Left lung (tissue), 10 donors: ENCODE measurements around the gene KIAA1614. TPM values are rescaled to one million over a fixed set of nuclear protein-coding genes. Genes with fewer than 3 reads are reported as not detected.
A peak's percentile ranks its signal among the peaks of the same experiment; 100 is the strongest.

Source experiments
- ATAC-seq: fragments of 200-7000 bp; cut with Tn5 transposase; one replicate; pipeline ENCODE4 v1.9.1; 2020; ENCODE audit warnings: moderate library complexity
- DNase-seq, 4 donors: peaks; one replicate each; pipeline ENCODE4 v3.0.0-alpha.2; 2013 to 2020
- H3K27ac ChIP-seq, 2 donors: fragments of 200-600 bp; sonication (generic) in 1 of 2; one replicate each; pipeline versions ENCODE4 v1.5.0 to v1.8.0; 2020 to 2021
- H3K27me3 ChIP-seq, 2 donors: fragments of 200-600 bp; sonication (generic) in 1 of 2; one replicate each; pipeline versions ENCODE4 v1.5.0 to v1.8.0; 2020 to 2021
- H3K36me3 ChIP-seq, 2 donors: fragments of 200-600 bp; sonication (generic) in 1 of 2; one replicate each; pipeline versions ENCODE4 v1.5.0 to v1.8.0; 2020 to 2021
- H3K4me1 ChIP-seq, 2 donors: fragments of 200-600 bp; one replicate each; pipeline ENCODE4 v1.8.0; 2021
- H3K4me3 ChIP-seq, 2 donors: fragments of 200-600 bp; sonication (generic) in 1 of 2; one replicate each; pipeline versions ENCODE4 v1.5.0 to v1.8.0; 2020 to 2021; ENCODE audit warnings: mild to moderate bottlenecking in 1 of 2
- H3K9me3 ChIP-seq, 2 donors: fragments of 200-600 bp; sonication (generic) in 1 of 2; one replicate each; pipeline versions ENCODE4 v1.5.0 to v1.8.0; 2020 to 2021
- intact Hi-C, 2 donors: fragments of 100-400 bp; cut with DNase I; formaldehyde crosslinking; loops; one replicate each; pipeline versions ENCODE4 v1.11.2 to v1.14.2; 2022
- polyA plus RNA-seq, 6 donors: library from polyadenylated mRNA; unstranded; fragments of 120-200 nt; gene quantifications; one replicate each; pipeline ENCODE4 v1.2.1, GENCODE V29; 2013; ENCODE audit not compliant: insufficient read length in 6 of 6
- total RNA-seq, 2 donors: library from RNA; stranded (reverse); fragmentation: NEBNext Ultra II Directional; extraction: Animal tissue kit (Norgen Biotek cat#: 25700); gene quantifications; one replicate each; pipeline ENCODE4 v1.2.1, GENCODE V29; 2021
- TF ChIP-seq, protein P1 (sequence below), 2 donors: fragments of 200-600 bp; sonication (generic) in 1 of 2; IDR thresholded peaks; one replicate each; pipeline versions ENCODE4 v1.5.0 to v1.8.0; 2021; ENCODE audit warnings: antibody characterized with exemption in 2 of 2
- donor health status: DM: no; HTN: yes; CAD: no.
- donor health status: DM: no; HTN: no; CAD: no.

The KIAA1614 gene
- total and polyA plus RNA-seq, 8 donors = 3.6 to 13.4 (median 9.7) TPM

DNA sequence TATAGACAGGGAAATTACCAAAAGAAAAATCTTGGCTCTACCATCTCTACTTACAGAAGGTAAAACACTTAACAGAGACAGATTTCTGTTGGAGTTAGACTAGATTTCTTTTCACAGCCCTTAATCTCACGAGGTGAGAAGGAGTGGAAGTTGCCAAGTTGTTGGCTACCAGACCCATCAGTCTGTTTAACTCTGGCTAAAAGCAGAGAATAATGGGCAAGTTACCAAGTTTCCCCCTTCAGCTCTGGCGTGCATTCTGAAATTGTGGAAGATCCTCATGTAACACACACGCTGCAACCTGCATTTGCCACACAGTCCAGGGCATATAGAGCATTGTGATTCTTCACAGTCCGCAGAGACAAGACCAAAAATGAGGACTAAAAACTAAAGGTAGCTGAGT is 60.7 kb downstream of the KIAA1614 start:
- Histone ChIP-seq H3K4me1 (peaks cover 0 to 49% of the 10 kb centered on the region in 2 donors), H3K9me3 (no peaks in the 10 kb centered on the region), H3K4me3 (no peak overlapping the region), H3K27ac (no peak overlapping the region), H3K36me3 (peaks cover 0 to 93% of the 10 kb centered on the region in 2 donors), H3K27me3 (no peaks in the 10 kb centered on the region)
- intact Hi-C loops = no loop called here
- DNase-seq (no peak), ATAC-seq (no peak)
- TF ChIP-seq, protein P1, sequence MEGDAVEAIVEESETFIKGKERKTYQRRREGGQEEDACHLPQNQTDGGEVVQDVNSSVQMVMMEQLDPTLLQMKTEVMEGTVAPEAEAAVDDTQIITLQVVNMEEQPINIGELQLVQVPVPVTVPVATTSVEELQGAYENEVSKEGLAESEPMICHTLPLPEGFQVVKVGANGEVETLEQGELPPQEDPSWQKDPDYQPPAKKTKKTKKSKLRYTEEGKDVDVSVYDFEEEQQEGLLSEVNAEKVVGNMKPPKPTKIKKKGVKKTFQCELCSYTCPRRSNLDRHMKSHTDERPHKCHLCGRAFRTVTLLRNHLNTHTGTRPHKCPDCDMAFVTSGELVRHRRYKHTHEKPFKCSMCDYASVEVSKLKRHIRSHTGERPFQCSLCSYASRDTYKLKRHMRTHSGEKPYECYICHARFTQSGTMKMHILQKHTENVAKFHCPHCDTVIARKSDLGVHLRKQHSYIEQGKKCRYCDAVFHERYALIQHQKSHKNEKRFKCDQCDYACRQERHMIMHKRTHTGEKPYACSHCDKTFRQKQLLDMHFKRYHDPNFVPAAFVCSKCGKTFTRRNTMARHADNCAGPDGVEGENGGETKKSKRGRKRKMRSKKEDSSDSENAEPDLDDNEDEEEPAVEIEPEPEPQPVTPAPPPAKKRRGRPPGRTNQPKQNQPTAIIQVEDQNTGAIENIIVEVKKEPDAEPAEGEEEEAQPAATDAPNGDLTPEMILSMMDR (IDR thresholded peaks at IDR 0.05) = no peak

DNA sequence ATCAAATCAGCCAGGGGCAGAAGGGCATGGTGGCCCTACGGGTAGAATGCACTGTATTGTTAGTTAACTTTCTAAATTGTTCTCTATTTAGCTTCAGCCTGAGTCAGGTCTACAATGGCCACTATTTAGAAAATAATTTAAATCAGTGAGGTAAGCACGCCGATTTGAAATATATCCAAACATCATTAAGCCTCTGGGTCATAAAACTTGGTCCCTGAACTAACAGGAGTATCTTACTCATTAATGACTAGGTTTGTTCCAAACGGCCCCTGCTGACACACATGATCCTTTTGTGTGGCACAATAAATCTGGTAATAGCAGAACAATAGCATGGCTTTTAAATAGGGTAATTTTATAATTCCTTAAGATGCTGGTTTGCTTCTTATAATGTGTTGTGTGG is 61.5 kb downstream of the KIAA1614 start:
- Histone ChIP-seq H3K36me3 (peaks cover 0 to 94% of the 10 kb centered on the region in 2 donors), H3K27ac (no peak overlapping the region), H3K27me3 (no peaks in the 10 kb centered on the region), H3K4me3 (no peak overlapping the region), H3K4me1 (peaks cover 0 to 46% of the 10 kb centered on the region in 2 donors), H3K9me3 (no peaks in the 10 kb centered on the region)
- ATAC-seq (no peak), DNase-seq (no peak)
- TF ChIP-seq, protein P1 (IDR thresholded peaks at IDR 0.05) = no peak
- intact Hi-C loops = no loop called here

DNA sequence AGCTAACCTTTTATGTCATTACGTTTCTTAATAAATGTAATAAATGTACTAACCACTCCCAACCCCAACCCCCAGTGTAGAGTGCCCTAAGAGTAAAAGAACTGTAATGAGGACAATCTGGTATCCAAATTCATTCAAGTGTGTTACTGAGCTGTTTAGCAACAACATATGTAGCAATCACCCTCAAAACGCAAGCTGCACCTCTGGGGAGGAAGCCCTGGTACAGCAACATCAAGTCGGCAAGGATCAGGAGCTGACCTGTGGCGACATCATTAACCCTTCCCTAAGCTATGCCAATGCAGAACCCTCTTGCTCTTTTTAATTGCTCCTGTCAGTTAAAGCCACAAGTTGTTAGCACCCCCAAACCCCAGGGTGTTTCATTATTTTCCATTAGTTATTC is 62.9 kb downstream of the KIAA1614 start:
- Histone ChIP-seq H3K36me3 (peaks cover 0 to 86% of the 10 kb centered on the region in 2 donors), H3K9me3 (no peaks in the 10 kb centered on the region), H3K4me1 (peaks cover 0 to 35% of the 10 kb centered on the region in 2 donors), H3K27ac (no peak overlapping the region), H3K27me3 (no peaks in the 10 kb centered on the region), H3K4me3 (no peak overlapping the region)
- TF ChIP-seq, protein P1 (IDR thresholded peaks at IDR 0.05) = no peak
- ATAC-seq = no peak
- no peak for DNase-seq
- intact Hi-C loops = no loop called here

DNA sequence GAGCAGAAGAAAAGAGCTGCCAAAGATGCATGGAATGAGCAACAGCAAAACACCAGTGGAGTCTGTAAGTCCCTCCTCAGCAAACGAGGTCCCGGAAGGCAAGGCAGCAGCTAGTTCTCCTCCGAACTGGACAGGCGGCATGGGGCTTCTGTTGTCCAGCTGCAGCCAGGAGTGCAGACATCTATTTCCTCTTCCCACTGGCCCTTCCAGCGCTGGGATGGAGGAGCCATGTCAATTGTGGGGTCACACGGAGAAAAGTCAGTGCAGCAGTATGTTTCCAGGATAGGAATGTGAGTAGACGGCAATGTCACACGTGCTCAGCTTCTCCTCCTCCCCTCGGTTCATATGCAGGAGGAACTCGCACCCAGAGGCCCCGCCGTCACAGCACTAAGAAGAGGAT is 63.5 kb downstream of the KIAA1614 start:
- no peak for ATAC-seq
- H3K27ac ChIP-seq = no peak overlapping the region
- intact Hi-C loops = no loop called here

DNA sequence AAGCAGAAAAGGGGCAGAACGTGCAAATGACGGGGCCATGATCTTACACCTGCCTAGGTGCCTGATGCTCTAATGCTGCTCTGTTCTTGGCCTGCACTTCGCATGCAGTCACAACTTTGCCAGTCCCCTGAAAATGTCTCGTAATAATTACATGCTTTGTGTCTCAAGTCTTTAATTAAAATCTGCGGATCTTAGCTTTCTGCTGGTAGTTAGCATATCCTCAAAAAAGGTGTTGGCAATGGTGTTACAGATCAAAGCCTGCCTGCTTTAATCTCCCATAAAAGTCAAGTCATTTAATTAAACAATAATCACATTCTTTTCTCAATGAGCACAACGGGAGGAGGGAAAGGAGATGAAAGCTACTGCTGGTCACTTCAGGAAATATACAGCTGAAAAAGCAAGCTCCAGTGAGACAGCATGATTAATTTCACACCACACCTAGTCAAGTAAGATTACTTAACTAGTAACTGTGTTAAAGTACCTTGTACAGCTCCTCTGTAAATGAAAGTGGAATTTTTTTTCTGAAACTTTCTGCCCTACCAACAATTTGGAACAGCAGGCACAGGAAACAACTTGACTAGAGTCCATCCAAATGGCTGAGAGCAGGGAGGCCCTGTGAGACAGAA is 64.1 kb downstream of the KIAA1614 start:
- Histone ChIP-seq H3K4me3 (no peak overlapping the region), H3K27me3 (no peaks in the 10 kb centered on the region), H3K4me1 (peaks cover 0 to 35% of the 10 kb centered on the region in 2 donors), H3K36me3 (peaks cover 0 to 87% of the 10 kb centered on the region in 2 donors), H3K9me3 (no peaks in the 10 kb centered on the region), H3K27ac (no peak overlapping the region)
- peak; percentile 72 for ATAC-seq
- TF ChIP-seq, protein P1 (IDR thresholded peaks at IDR 0.05) = no peak
- no peak for DNase-seq
- intact Hi-C loops = no loop called here

More for the DNA sequence above, 63.5 kb downstream of the KIAA1614 start:
- TF ChIP-seq, protein P1 (IDR thresholded peaks at IDR 0.05) = no peak
- Histone ChIP-seq H3K9me3 (no peaks in the 10 kb centered on the region), H3K27me3 (no peaks in the 10 kb centered on the region), H3K4me3 (no peak overlapping the region), H3K4me1 (peaks cover 0 to 30% of the 10 kb centered on the region in 2 donors), H3K36me3 (peaks cover 0 to 88% of the 10 kb centered on the region in 2 donors)
- no peak for DNase-seq
